Nucleus accumbens (tissue), 56 donors: ENCODE measurements around the gene SLC25A10.
A peak's percentile ranks its signal among the peaks of the same experiment; 100 is the strongest.

Experiments
- DNase-seq, 56 donors: peaks; one replicate each; lab custom pipeline; 2025; lab: John Stamatoyannopoulos, UW

SLC25A10 gene, protein sequence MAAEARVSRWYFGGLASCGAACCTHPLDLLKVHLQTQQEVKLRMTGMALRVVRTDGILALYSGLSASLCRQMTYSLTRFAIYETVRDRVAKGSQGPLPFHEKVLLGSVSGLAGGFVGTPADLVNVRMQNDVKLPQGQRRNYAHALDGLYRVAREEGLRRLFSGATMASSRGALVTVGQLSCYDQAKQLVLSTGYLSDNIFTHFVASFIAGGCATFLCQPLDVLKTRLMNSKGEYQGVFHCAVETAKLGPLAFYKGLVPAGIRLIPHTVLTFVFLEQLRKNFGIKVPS

GRCh38 chr17:81711814-81712467 is at the start of gene SLC25A10:
Gene SLC25A10 (plus strand): TSS chr17:81712284. CDS start chr17:81712427, 143 bp downstream.
- DNase-seq = peak in 49 of 56 donors; percentile 19 to 84 (median 65)

- DNase-seq = no peak
These were observed 48.0 kb upstream of the SLC25A10 start for GRCh38 chr17:81664051-81664470.

DNA sequence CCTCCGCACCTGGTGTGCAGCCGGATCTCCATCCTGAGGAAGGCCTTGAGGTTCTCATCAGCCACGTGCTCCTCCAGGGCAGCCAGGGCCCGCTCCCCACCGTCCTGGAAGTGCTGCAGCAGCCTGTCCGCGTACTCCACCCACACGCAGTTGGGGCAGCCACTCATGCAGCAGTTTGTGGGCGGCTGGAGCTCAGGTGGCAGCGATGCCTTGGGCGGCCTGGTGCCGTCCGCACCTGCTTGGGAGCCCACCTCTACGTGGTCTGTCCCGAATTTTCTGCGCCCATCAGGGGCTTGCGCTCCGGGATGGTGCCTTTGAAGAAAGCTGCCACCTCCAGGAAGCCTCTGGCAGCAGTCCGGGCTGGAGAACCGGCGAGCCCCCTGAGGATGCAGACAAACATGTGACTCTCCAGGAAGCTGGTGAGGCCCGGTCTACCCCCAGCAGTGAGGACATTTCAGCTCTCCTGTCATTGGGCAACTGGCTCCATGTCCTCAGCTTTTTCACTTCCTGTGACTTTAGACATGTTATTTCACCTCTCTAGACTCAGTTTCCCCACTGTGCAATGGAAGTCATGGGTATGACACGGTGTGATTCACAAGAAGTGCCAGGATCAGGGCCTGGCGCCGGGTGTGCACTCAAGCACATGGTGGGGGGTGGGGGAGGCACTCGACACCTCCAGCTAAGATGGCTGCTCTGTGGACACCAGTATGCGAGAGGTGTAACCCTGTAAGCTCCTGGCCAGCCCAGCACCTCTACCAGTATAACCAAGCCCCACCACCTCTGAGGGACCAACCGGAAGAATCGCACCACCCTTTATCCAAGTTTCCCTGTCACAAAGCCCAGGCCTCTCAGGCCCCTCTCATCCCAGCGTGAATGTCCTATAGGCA is 46.6 kb upstream of the SLC25A10 start:
- DNase-seq = peak in 5 of 56 donors; percentile 7 to 23 (median 17)

- DNase-seq = peak in 1 of 56 donors; percentile 43
These were observed 46.1 kb upstream of the SLC25A10 start for GRCh38 chr17:81666092-81666341.

GRCh38 chr17:81666342-81667191 is 45.5 kb upstream of the SLC25A10 start, which contains the start of the genes CCDC137 and OXLD1:
Gene CCDC137 (plus strand): TSS chr17:81666737. CDS start chr17:81666767, 30 bp downstream.
Gene OXLD1 (minus strand): TSS chr17:81666605. CDS start chr17:81666577, 28 bp downstream.
- peak; percentile 51 to 97 (median 92) for DNase-seq

DNA sequence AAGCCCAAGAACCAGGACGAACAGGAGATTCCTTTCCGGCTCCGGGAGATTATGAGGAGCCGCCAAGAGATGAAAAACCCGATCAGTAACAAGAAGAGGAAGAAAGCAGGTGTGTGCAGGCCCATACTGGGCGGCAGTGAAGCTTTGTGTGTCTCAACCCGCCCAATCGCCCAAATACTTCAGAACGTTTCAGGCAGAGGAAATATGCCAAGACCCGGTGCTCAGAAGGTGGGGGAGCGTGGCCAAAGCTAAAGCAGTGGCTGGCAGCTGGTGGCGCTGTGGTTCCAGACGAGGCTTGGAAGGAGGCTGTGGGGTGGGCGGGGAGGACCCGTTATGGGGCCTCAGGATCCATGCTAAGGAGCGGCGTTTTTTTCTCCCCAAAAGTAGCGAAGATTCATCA is 44.3 kb upstream of the SLC25A10 start:
- no peak for DNase-seq

DNA sequence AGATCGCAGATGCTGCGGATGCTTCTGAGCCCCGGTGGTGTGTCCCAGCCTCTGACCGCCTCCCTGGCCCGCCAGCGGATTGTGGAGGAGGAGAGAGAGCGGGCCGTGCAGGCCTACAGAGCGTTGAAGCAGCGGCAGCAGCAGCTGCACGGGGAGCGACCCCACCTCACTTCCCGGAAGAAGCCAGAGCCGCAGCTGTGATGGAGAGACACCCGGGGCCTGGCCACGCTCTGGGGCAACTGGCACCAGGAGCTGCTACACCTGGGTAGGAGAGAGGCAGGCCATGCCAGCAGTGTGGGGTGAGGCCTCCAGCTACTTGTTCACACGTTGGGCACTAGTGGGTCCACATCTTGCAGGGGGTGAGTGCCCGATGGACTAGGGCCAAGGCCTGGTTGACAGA is 39.6 kb upstream of the SLC25A10 start:
- DNase-seq = no peak

DNA sequence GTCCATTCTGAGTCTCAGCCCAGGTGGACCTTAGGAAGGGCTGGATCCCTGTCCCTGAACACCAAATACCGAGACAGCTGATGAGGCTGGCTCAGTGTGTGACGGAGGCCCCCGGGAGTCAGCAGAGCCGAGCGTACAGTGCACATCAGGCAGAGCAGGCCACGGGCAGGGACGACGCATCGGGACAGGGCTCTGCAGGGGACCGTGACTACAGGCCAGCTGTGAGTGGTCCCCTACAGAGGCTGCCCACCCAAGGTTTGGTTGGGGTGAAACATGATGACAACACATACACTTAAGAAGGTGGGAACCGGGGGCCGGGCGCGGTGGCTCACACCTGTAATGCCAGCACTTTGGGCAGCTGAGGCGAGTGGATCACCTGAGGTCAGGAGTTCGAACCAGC is 39.1 kb upstream of the SLC25A10 start:
- no peak for DNase-seq

- no peak for DNase-seq
These were observed 38.4 kb upstream of the SLC25A10 start for GRCh38 chr17:81673561-81674258.

DNA sequence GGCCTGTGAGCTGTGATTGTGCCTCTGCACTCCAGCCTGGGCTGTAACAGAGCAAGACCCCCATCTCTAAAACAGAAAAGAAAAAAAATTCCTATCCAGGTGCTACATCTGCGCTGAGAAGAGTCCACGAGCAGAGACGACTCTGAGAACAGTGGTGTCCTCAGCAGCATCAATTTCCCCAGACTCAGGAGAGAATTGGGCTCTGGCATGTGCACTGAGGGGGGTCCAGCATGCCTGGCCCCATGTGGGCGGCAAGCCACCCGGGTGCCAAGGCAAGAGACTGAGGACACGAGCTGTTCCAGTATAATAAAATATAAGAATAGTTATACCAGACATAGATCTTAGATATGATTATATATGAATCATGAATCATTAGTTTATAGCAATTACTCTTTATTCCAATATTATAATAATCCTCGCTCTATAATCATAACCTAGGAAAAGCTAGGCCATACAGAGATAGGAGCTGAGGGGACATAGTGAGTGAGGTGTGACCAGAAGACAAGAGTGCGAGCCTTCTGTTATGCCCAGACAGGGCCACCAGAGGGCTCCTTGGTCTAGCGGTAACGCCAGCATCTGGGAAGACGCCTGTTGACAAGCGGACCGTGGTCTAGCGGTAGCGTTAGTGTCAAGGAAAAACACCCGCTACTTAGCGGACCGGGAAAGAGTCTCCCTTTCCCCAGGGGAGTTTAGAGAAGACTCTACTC is 36.4 kb upstream of the SLC25A10 start:
- DNase-seq = peak in 7 of 56 donors; percentile 13 to 57 (median 25)

DNA sequence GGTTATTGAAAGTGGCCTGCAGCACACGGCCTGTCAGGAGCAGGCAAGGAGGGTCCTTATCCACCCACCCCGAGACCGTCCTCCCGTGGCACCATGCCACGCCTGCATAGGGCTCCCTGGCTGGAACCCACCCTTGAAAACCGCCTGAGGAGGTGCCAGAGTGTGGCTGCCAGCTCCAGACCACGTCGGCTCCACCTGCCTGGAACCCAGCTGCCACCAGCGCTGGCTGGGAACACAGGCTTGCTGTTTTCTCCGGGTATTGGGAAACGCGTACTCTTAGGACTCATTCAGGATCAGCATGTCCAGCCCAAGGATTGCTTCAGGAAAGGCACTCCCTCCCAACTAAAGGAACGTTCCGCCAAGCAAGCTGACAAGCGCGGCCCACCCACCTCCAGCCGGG is 35.2 kb upstream of the SLC25A10 start:
- DNase-seq = peak in 1 of 56 donors; percentile 9

- DNase-seq = no peak
These were observed 31.9 kb upstream of the SLC25A10 start for GRCh38 chr17:81680150-81680549.

- DNase-seq = peak in 6 of 56 donors; percentile 9 to 36 (median 22)
These were observed 30.4 kb upstream of the SLC25A10 start for GRCh38 chr17:81681672-81682071.

DNA sequence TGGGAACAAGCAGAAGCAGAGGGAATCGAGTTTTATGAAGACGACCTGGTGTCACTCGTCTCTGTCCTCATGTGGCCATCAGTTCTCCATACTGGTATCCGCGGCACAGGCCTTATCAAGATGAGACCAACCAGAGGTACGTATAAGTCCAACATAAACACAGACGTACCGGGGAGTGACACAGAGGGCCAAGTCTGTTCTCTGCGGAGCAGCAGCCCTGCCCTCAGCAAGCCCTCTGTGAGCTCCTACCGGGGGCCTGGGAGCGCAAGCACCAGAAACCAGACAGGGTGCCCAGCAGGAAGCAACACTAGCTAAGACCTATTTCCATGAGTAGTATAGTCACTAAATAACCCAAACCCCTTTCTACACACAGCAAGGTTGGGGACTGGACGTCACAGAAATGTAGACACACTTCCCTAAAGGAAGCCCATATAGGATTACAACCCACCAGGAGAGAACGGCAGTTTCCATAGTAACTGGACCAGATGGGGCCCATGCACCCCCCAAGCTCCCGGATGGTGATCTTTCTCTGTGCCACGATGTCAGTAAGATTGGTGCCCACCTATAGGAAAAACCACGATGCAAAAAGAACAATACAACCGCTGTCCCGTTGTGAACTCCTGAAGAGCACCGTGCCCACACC is 29.4 kb upstream of the SLC25A10 start:
- DNase-seq = no peak

DNA sequence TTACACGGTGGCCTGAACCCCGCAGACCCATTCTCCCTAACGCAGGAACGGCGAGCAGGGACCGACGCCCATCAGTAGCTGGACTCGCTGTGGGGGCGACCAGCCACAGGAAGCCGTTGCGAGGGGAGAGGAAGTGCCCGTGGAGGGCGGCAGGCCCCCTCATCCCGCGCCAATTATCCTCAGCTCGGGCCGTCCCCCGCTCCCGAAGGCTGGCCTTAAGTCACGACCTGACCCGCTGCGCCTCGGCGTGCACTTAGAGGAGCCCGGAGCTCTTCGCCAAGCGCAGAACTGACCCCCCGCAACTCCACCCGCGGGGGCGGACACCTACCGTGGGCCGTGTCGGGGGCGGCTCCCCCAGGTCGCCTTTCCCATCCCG is 28.9 kb upstream of the SLC25A10 start:
- DNase-seq = peak in 1 of 56 donors; percentile 41

DNA sequence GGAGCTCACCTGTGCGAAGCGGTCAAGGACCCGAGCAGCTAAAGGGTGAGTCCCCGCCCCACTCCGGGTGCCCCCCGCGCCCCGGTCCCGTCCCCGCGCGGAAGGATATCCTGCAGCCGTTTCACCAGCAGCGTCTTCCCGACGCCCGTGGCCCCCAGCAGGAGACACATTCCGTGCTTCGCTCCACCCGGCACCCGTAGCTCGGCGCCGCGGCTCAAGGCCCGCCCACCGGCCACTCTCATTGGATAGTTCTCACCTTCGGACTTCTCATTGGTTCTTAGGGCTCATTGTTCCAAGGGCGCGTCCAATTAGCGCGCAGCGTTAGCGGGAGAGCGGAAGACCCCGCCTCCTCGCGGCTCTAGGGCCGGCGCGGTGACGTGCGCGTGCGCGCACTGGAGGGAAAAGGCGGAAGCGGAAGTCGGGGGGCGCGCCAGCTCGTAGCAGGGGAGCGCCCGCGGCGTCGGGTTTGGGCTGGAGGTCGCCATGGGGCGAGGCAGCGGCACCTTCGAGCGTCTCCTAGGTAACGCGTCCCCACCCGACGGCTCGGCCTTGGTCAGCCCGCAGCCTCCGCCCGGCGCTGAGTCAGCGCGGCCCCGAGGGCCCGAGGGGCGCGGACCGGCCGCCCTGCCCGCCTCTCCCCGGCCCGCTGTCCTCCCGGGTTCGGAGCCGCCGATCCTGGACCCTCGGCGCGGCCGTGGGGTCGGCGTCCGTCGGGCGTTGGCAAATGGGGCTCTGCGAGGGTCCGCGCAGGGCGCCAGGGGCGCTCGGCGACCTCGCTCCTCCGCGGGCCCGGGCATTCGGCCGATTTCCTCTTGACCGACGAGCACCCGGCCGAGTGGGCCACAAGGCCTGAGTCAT is 28.3 kb upstream of the SLC25A10 start, which contains the start of the genes ARL16 and HGS:
Gene ARL16, minus strand, starts transcription at position 214 of the 858 bp plus-strand sequence. Its CDS starts 44 bp downstream, at position 170.
Gene HGS, plus strand, starts transcription at position 428 of the 858 bp plus-strand sequence. Its CDS starts 56 bp downstream, at position 484.
- DNase-seq = peak; percentile 72 to 98 (median 94)

DNA sequence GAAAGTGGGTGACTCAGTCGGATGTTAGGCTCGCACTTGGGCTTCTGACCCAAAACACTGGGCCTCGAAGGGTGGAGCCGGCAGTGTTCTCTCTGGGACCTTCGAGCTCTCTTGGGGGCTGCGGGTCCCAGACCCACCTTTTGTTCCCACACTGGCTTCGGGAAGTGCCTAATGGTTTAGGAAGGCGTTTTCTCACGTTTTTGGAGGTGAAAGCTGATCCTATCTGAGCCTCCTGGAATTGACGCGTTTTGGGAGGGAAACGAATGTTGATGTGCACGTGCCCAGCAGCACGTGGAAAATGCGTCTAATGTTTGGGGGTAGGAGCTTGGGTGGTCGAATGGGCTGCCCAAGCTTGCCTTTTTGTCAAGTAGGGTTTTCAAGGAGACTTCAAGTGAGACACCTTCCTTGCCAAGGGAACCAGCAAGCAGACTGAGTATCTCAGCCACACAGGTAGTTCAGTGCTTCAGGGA is 27.6 kb upstream of the SLC25A10 start:
- DNase-seq = peak in 1 of 56 donors; percentile 50
